ENCODE measurements around the gene VTI1A.

Gene VTI1A

GRCh38 chr10:112649006-112649821 is 202.2 kb downstream of the VTI1A start:
- DNase-seq, result no peak

- DNase-seq, result no peak
Observed at GRCh38 chr10:112649822-112650152, 202.8 kb downstream of the VTI1A start.

- DNase-seq, result no peak
Observed at GRCh38 chr10:112650588-112651030, 203.6 kb downstream of the VTI1A start.

- no peak for DNase-seq
Observed at GRCh38 chr10:112653215-112653614, 206.2 kb downstream of the VTI1A start.

DNA sequence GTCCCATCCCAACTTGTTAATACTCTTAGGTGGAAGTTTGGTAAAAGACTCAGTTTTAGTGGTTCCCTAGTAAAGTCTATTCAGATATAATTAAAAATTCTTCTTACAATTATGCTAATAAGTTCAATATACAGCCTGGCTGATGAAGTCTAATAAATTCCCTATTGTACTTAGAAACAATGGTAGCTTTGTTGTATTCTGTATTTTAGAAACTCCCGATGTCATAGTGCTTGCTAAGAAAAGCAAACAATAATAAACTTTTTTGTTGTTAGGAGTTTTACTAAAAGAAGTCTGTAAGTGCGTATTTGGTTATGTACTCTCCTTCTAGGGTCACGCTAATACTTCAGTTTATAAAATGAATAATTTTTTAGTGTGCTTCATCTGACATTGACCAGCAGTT is 206.8 kb downstream of the VTI1A start:
- no peak for DNase-seq

DNA sequence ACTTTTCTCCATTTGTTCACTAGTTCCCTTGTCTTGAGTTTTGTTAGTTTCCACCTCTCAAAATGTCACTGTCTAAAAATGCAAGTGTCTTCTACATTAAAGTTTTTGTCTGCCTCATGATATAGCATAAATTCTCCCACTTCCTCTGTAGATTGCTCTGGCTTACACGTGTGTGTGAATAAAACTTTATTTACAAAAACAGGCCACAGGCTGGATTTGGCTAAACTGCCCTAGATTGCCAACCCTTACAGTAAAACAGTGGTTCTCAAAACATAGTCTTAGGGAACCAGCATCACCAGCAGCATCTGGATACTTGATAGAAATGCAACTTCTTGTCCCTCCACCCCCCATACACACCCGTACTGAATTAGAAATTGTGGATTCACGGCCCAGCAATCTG is 207.8 kb downstream of the VTI1A start:
- no peak for DNase-seq

GRCh38 chr10:112655722-112656121 is 208.7 kb downstream of the VTI1A start:
- DNase-seq, result no peak

- DNase-seq, result no peak
Observed at GRCh38 chr10:112658465-112658864, 211.4 kb downstream of the VTI1A start.

GRCh38 chr10:112658900-112659638 is 212.1 kb downstream of the VTI1A start:
- no peak for DNase-seq

DNA sequence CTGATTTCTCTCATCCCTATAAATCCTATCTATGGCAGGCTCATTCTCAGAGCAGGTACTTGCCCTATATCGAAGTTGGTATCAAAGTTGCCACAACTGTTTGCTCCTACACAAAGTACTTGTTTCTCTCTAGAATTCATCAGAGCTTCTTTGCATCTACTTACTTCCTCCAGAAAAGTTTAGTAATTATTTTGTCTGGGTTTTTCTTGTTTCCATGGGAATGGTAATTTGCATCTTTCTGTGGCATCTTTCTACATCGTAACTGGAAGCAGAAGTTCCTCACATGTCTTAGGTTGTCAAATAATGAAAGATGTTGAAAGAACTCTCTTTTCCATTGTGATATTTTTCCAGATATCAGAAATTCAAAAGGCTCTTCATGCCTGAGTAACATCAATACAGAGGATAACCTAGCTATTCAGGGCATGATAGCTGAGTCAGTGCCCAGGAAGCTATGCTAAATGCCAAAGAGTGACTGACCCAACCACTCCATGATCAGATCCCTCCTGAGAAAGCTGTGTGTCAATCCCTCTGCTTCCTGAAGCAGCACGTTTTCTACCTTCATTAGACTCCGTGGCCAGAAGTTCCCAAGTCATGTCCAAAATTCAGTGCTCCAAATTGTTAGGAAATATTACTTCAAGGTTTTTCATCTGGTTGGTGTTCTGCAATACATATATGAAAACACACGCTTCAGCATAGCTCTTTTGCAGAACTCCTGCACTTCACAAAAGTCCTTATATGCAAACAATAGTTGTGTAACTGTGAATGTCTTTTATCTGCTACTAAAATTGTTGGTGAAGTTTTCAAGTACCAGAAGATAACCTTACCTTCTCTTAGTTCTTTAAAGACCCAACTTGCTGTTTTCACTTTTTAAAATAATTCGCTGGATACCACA is 216.5 kb downstream of the VTI1A start:
- DNase-seq, result no peak

DNA sequence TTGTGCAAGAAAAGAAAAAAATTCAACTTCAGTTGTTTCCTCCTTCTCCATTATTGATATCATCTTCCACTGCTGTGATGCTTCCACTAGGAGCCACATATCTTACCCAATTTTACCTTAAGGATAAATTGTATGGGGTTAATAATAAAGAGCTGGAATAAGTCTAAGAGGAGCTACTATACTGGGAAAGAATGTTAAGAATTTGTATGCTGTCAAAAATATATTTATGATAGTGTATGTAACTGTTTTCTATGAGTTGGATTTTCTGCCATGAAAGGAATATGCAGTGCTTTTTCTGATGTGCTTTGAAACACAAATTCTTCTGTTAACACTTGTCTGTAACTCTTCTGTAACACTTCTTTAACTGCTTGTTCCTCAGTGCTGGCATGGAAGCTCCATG is 219.1 kb downstream of the VTI1A start:
- DNase-seq, result no peak

- no peak for DNase-seq
Observed at GRCh38 chr10:112669989-112670388, 223.0 kb downstream of the VTI1A start.

- no peak for DNase-seq
Observed at GRCh38 chr10:112671743-112672142, 224.7 kb downstream of the VTI1A start.

GRCh38 chr10:112672706-112673105 is 225.7 kb downstream of the VTI1A start:
- DNase-seq, result no peak

- DNase-seq, result no peak
Observed at GRCh38 chr10:112675560-112676083, 228.6 kb downstream of the VTI1A start.

- no peak for DNase-seq
Observed at GRCh38 chr10:112677689-112678088, 230.7 kb downstream of the VTI1A start.

DNA sequence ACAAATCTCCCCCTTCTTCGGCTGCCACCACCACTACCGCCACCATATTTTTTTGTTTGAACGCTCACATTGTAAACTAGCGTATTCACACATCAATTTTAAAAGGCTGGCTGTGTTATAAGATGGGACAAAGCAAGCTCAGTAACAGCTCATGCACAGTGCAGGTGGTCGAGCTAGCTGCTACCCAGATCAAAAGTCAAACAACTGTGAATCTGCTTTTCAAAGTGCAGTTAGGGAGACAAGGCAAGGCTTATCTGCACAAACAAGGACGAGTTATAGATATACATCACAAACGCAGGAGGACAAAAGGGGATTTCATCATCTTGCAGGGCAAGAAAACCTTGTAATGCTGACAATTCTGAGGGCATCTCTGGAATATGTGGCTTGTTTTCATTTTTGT is 231.6 kb downstream of the VTI1A start:
- no peak for DNase-seq

DNA sequence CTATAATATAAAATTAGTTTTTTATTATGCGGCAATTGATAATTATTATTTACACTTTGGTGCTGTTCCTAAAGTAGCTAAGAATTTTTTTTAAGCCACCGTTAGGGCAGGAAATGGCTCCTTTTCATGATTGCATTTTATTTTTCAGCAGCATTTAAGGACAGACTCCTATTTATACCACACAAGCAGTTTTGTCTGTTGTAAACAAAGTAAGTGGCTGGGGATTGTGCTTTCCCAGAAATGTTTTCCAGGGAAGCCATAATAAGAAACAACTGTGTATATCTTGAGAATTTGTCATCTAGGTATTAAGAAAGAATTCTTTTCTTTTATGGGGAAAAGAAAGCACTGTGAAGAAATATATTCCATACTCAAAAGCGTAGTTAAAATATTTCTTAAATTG is 232.0 kb downstream of the VTI1A start:
- no peak for DNase-seq

- no peak for DNase-seq
Observed at GRCh38 chr10:112679392-112679791, 232.4 kb downstream of the VTI1A start.

- DNase-seq, result no peak
Observed at GRCh38 chr10:112680586-112680985, 233.6 kb downstream of the VTI1A start.

DNA sequence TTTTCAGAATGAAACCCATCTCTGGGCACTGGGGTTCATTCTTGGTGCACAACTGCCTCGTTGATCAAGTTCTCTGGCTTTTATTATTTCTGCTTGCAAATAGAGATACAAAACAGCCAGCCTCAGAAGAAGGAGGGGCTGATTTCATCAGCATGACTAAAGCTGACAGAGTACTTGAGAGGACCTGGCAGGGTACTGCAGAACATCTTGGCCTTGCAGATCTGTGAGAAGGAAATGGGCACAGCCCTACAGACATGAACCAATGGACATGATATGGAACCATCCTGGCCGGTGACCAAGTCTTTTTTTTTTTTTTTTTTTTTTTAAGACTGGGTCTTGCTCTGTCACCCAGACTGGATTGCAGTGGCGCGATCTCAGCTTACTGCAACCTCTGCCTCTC is 240.6 kb downstream of the VTI1A start:
- no peak for DNase-seq

- DNase-seq, result no peak
Observed at GRCh38 chr10:112689327-112690072, 242.5 kb downstream of the VTI1A start.

Measured in NCI-H187 treated with DMSO at 0.1 percent for 48 hours (cell line).